ENCODE data around the gene USP24. TPM values are rescaled to one million over a fixed set of nuclear protein-coding genes. Genes with fewer than 3 reads are reported as not detected.

The USP24 gene
- total and polyA plus RNA-seq, 10 of the 15 experiments (the other 5 are each of a cell fraction or from before 2014, with no cell fraction given), result 4.6 to 36.5 (median 25.3) TPM

DNA sequence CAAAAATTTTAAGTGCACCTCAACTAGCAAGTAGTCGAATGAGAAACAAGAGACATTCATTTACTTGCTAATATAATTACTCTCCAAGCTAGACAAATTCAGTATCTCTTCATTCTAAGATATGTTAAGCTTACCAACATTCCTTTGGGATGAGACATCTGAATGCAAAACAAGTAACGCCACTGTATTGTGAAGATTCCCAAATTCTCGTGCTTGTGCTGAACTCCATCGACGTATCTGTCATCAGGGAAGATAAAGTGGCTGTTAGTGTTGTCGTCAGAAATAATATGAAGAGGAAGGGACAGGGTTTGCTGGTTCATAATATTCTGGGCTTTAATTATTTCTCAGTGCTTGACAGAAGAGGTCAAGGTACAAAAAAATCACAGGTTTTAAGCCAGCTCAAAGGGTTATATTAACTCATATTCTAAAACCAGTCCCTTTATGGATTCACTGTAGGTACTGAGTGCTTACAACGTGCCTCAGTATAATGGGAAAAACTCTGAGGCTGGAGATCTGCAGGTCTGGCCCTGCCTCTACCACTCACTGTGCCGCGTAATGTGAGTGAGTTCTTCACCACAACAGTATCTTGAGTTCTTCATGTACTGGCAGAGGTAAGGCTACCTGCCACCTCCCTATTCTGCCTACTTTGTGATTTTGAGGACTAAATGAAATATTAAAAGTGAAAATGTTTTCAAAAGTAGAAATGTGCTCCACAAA lies 133.8 kb downstream of the USP24 start:
- Histone ChIP-seq H3K4me3 (no peak overlapping the region), H4K20me1 (ENCODE audit: control insufficient read depth, insufficient read depth) (no peaks in the 10 kb centered on the region), H3K9me3 (replicated peaks; ENCODE audit: control insufficient read depth, insufficient read depth, low read length) (no peaks in the 10 kb centered on the region), H3K4me1 (ENCODE audit: control insufficient read depth, insufficient read depth, low read length) (no peaks in the 10 kb centered on the region), H2AFZ (ENCODE audit: control insufficient read depth, low read depth, low read length) (no peak overlapping the region), H3K27me3 (replicated peaks in 1 of 2; ENCODE audit: control insufficient read depth in 2 of 2, insufficient read depth in 2 of 2, low read length in 1 of 2) (no peaks in the 10 kb centered on the region), H3K36me3 (ENCODE audit: control insufficient read depth in 2 of 2, insufficient read depth in 2 of 2, low read length in 1 of 2) (peaks cover 8 to 51% of the 10 kb centered on the region in 2 experiments), H3K27ac (ENCODE audit: control insufficient read depth, insufficient read depth) (no peak overlapping the region), H3K79me2 (ENCODE audit: control insufficient read depth, insufficient read depth, low read length) (no peaks in the 10 kb centered on the region), H3K4me2 (ENCODE audit: control insufficient read depth, insufficient read depth) (no peak overlapping the region), H3K9ac (ENCODE audit: control insufficient read depth, insufficient read depth, low read length) (no peak overlapping the region)
- intact Hi-C loops (cut with micrococcal nuclease; ENCODE audit: unreplicated experiment), result no loop called here
- RAD21 ChIA-PET (ENCODE audit: unreplicated experiment), result interaction anchor here (1.2 kb wide), 1 partner anchor 257 kb away, joined by 3 read pairs; no protein-coding TSS in a partner anchor
- ATAC-seq, result no peak
- SMC1A ChIA-PET (ENCODE audit: uncharacterized antibody, unreplicated experiment), result interaction anchor here (1.9 kb wide), 1 partner anchor 197 kb away, joined by 4 read pairs; no protein-coding TSS in a partner anchor
- no peak for DNase-seq (ENCODE audit: low read depth, low spot score)
- 93% methylated on average over 9 of the region's 9 CpGs for WGBS (ENCODE audit: insufficient coverage, insufficient replicate concordance, low lambda C conversion rate, missing lambda C conversion rate)
- in situ Hi-C loops (cut with MboI), result no loop called here
- POLR2A ChIA-PET, result no interaction called here
- CTCF ChIA-PET, result no interaction called here
- no peak for FAIRE-seq
- TF ChIP-seq BMI1 (IDR thresholded peaks at IDR 0.05; ENCODE audit: borderline replicate concordance) (no peak), CBFB (IDR thresholded peaks at IDR 0.05; ENCODE audit: low read depth) (no peak), TCF7 (IDR thresholded peaks at IDR 0.05; ENCODE audit: borderline replicate concordance) (no peak)
- TF ChIP-seq, protein P1, sequence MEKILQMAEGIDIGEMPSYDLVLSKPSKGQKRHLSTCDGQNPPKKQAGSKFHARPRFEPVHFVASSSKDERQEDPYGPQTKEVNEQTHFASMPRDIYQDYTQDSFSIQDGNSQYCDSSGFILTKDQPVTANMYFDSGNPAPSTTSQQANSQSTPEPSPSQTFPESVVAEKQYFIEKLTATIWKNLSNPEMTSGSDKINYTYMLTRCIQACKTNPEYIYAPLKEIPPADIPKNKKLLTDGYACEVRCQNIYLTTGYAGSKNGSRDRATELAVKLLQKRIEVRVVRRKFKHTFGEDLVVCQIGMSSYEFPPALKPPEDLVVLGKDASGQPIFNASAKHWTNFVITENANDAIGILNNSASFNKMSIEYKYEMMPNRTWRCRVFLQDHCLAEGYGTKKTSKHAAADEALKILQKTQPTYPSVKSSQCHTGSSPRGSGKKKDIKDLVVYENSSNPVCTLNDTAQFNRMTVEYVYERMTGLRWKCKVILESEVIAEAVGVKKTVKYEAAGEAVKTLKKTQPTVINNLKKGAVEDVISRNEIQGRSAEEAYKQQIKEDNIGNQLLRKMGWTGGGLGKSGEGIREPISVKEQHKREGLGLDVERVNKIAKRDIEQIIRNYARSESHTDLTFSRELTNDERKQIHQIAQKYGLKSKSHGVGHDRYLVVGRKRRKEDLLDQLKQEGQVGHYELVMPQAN (conservative IDR thresholded peaks at IDR 0.05), result no peak
- TF ChIP-seq, protein P2, sequence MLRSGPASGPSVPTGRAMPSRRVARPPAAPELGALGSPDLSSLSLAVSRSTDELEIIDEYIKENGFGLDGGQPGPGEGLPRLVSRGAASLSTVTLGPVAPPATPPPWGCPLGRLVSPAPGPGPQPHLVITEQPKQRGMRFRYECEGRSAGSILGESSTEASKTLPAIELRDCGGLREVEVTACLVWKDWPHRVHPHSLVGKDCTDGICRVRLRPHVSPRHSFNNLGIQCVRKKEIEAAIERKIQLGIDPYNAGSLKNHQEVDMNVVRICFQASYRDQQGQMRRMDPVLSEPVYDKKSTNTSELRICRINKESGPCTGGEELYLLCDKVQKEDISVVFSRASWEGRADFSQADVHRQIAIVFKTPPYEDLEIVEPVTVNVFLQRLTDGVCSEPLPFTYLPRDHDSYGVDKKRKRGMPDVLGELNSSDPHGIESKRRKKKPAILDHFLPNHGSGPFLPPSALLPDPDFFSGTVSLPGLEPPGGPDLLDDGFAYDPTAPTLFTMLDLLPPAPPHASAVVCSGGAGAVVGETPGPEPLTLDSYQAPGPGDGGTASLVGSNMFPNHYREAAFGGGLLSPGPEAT (IDR thresholded peaks at IDR 0.05; ENCODE audit: low read depth), result no peak
- no TSS peak for BruUV-seq (replicated peaks)

All from GM12878 (cell line).